NCI-H2196 (cell line): ENCODE measurements around the gene TAS2R42.
A peak's percentile ranks its signal among the peaks of the same experiment; 100 is the strongest.

Source experiments
- DNase-seq: peaks from one replicate; lab custom pipeline; 2025; ENCODE audit not compliant: unreplicated experiment; lab: John Stamatoyannopoulos, UW

The TAS2R42 gene

GRCh38 chr12:11186837-11187236 is at the start of gene TAS2R42:
Gene TAS2R42, minus strand, starts transcription at chr12:11186937. Its CDS starts 0 bp downstream, at chr12:11186937.
- no peak for DNase-seq

- no peak for DNase-seq
Observed at GRCh38 chr12:11233532-11233931, 46.8 kb upstream of the TAS2R42 start.

DNA sequence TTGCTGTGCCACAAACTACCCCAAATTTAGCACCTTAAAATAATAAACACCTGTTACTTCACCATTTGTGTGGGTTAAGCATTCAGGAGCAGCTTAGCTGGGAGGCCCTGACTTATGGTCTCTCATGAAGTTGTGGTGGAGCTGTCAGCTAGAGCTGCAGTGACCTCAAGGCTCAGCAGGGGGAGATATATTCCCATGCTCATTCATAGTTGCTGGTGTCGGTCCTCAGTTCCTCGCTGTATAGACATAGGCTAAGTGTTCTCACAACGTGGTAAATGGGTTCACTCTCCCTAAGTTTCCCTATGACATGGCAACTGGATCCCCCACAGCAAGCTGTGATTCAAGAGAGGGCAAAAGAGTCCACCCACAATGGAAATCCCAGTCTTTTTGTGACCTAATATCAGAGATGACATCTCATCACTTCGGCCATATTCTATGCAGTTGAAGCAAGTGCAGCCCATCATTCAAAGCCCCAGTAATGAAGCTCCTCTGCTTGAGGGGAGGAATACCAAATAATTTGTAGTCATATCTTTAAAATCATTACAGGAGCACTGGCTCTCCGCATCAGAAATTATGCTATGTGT is 41.7 kb upstream of the TAS2R42 start:
- peak; percentile 0 for DNase-seq

DNA sequence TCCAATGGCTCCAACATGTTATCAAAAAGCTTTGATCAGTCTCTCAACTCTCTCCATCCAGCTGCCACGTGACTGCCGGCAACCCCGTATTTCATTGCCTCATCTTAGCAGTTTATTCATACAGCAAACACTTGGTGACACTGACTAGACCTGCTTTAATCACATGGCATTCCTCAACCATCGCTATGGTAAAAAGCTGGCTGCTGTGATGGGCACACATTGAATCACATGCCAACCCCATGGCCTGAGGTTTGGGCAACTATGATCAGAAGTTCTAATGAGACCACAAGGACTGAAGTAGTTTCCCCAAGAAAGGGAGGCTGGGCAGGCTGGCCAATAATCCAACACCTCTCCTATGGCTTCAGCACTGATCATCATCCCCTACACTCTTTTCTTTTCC is 40.6 kb upstream of the TAS2R42 start:
- DNase-seq = no peak

DNA sequence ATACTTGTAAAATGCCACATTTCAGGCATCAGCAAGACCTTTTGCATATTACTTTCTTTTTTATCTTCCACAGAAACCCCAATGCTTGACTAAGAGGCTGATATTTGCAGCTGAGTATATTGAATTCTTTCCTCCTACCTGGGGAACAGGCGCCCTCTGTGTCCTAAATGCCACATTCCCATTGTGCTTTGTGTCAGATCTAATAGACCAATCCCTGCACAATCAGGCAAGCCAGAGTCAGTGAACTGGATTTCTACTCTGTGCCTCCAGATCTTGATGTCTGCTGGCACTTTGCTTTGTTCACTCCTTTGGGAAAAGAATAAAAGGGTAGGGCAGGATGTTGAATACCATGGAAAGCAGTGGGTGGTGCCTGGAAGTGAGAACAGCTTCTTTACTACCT is 22.4 kb upstream of the TAS2R42 start:
- no peak for DNase-seq

- no peak for DNase-seq
Observed at GRCh38 chr12:11204173-11204572, 17.4 kb upstream of the TAS2R42 start.

- no peak for DNase-seq
Observed at GRCh38 chr12:11202811-11203210, 16.1 kb upstream of the TAS2R42 start.

DNA sequence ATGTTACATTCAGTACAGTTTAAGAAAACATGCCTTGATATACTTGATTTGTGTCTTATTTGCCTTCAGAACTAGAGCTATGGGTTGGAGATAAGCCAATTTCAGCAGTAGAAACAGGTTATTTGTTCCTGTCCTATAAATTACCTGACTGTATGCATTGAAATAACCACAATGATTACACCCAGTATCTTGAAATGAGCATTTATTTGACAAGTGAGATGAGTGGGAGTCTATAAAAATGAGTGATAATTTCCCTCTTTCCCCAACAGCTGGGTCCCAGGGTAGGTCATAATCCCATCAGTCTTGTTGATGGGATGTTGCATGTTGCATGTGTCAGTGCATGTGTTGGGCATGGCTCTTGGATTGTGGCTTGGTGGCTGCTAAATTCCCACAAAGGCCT is 3.7 kb downstream of the TAS2R42 start:
- DNase-seq = no peak

- no peak for DNase-seq
Observed at GRCh38 chr12:11182529-11182928, 4.2 kb downstream of the TAS2R42 start.

- no peak for DNase-seq
Observed at GRCh38 chr12:11178250-11178649, 8.5 kb downstream of the TAS2R42 start.

- DNase-seq = no peak
Observed at GRCh38 chr12:11174022-11174421, 12.7 kb downstream of the TAS2R42 start.

GRCh38 chr12:11171969-11172675 is 14.6 kb downstream of the TAS2R42 start:
- DNase-seq = no peak

- peak; percentile 71 for DNase-seq
Observed at GRCh38 chr12:11171145-11171968, 15.4 kb downstream of the TAS2R42 start, which contains the start of gene SMIM10L1. Gene SMIM10L1, plus strand, starts transcription at chr12:11171194. Its CDS starts 163 bp downstream, at chr12:11171357.

DNA sequence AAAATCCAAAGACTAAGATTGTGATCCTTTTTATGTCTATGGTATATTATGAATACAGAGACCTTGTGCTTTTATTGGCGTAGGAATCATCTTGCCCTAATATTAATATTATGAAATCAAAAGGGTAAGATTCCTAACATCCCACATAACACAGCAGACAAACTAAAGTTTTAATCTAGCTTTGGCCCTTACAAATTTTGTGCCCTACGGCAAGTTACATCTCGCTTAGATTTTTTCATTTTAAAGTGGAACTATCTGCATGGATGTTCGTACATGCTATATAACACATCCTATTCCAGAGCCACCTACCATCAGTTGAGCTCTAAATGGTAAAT is 16.0 kb downstream of the TAS2R42 start:
- DNase-seq = no peak

DNA sequence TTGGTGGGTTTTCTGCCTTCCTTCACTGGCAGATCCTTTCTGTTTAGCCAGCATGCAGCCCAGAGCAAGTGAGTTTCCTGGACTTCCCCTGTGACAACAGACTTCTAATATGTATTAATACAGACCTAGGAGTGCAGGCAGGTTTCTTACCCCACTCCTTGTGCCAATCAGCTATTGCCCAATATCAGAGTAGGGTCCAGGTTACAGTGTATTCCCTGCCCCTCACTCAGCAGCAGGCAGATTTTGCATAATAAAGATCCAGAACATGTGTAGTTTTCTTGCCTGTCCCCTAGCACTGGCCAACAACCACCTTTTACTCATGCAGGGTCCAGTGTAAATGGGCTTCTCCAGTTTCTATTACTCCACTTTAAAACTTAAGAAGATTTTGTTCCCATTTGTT is 20.4 kb downstream of the TAS2R42 start:
- DNase-seq = no peak

DNA sequence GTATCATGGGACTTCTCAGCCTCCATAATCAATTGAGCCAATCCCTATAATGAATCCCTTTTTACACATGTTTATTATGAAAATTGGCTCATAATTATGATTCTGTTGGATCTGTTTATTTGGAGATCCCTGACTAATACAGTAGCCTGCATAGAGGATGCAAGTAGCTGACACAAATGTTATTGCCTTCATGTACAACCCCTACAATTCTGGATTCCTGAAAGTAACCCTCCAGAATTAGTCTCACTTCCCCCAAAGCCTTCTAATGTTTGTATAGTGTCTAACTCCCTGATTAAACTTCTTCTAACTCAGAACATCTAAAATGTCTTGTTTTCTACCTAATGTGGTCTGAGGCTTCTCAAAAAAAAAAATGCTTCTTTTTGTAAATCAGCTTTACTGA is 22.4 kb downstream of the TAS2R42 start:
- no peak for DNase-seq

DNA sequence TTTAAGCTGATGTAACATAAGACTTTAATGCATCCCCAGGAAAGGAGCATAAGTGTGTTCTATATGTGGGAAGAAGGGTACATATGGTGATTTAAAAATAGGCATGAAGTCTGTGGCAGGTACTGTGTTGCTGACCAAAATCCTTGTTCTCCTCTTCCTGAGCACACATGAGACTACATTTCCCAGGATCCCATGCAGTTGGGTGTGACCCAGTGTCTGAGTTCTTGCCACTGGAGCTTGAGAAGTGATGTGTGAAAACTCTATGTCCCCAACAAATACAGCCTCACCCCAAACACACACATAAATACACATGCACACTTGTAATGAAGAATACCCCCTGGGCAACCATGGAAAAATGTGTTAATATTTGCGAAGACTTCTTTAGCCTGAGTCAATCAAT is 24.2 kb downstream of the TAS2R42 start:
- DNase-seq = no peak

DNA sequence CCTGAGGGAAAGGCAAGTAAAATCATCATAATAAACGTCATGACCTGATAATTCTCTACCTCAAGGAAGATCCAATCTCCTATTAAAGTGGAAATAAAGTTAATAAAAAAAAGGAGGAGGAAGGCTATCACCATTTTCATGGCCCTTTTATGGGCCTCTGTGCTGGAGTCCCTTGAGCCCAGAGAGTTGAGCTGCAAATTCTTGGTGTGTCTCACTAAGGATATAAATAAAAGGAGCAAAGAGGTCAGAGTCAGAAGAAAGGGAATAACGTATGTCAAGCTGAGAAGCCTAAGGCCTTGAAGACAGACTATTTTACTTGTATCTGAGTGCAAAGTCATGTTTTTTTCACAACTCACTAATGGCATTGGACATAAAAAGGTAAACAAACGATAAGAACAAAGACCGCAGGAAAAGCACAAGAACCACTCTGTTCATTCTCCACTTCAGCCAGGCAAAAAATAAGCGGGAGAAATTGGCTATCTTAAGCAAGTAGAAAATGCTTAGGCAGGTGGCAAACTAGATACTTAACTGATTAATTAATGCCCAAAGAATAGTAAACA is 27.8 kb downstream of the TAS2R42 start:
- no peak for DNase-seq

DNA sequence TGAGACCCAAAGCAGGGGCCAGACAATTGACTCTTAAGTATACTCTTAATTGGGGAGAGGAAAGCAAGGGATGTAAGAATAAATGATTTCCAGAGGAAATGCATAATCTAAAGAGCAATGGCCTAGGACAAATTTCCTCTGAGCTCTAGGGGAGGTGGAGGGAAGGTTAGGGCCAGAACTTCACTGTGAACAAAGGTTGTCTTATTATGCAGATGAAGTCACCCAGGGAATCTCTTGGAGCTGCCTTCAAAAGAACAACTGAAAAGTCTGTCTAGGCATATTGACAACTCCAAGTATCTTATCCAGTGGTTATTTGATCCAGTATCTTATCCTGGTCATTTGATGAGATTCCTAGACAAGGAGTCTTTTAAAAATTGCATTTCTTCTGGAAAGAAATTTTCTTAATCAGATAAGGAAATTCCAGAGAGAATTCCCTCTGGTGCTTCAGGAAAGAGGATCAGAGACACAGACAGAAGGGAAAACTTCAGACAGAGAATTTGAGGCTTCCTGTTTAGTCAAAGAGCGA is 32.3 kb downstream of the TAS2R42 start:
- no peak for DNase-seq

DNA sequence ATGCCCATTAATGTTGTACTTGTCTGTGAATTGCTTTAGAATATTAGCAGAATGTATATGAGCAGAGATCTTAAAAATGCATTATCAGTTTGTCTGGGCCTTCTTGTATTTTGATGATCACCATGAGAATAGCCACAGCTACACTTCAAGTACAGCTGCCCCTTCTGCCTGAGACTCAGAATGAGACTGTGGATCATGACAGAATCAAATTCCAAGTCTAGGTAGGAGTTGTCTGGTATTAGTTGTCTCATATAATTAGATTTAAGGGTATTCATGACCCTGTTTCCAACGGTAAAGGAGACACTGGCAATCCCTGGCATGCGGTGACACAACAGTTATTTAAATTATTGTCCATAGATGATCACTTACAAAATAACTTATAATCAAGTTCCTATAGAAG is 34.0 kb downstream of the TAS2R42 start:
- DNase-seq = no peak

- DNase-seq = no peak
Observed at GRCh38 chr12:11150832-11151231, 35.9 kb downstream of the TAS2R42 start.

GRCh38 chr12:11147420-11147819 is 39.3 kb downstream of the TAS2R42 start:
- no peak for DNase-seq
